ENCODE results near the gene VAMP2. TPM values are rescaled to one million over a fixed set of nuclear protein-coding genes. Genes with fewer than 3 reads are reported as not detected.

VAMP2 gene
- total and polyA plus RNA-seq, 9 of the 15 experiments (the other 6 are each of a cell fraction or from before 2014, with no cell fraction given) = 2.3 to 31.8 (median 6.0) TPM

GRCh38 chr17:8190506-8190905 lies 27.8 kb upstream of the VAMP2 start:
- in situ Hi-C loops (cut with MboI) (no loop called here), intact Hi-C loops (cut with micrococcal nuclease) (loop anchor here (1.0 kb wide), 1 partner anchor 20 kb away; the partner anchor contains the start of gene AURKB)
- peak overlapping the region; percentile 68 for H3K27ac ChIP-seq (ENCODE audit: extremely low read depth, low read depth, low read length)
- ChIA-PET CTCF (ENCODE audit: low intra/inter-chr PET ratio) (no interaction called here), POLR2A (interaction anchor here (0.6 to 3.1 kb wide), 11 partner anchors 9 to 293 kb away, joined by 3 to 30 read pairs (median 5); partner anchors contain the start of genes AURKB and CTC1)
- FAIRE-seq = no peak
- no peaks in the 10 kb centered on the region for H3K9me1 ChIP-seq (ENCODE audit: control insufficient read depth, insufficient read depth, low read length)
- H3K9ac ChIP-seq (ENCODE audit: insufficient read depth in 1 of 2, low read depth in 2 of 2, low read length in 2 of 2) = peak overlapping the region; percentile 49 to 52; a peak in 3 of 4 replicates
- no peaks in the 10 kb centered on the region for H3K27me3 ChIP-seq (ENCODE audit: control insufficient read depth in 2 of 2, insufficient read depth in 2 of 2, low read length in 2 of 2)
- H3K79me2 ChIP-seq (ENCODE audit: control insufficient read depth, insufficient read depth, low read length) = peaks cover 18% of the 10 kb centered on the region
- no peaks in the 10 kb centered on the region for H3K36me3 ChIP-seq (ENCODE audit: control insufficient read depth, insufficient read depth, low read length)
- H2AFZ ChIP-seq (ENCODE audit: low read depth, low read length) = peak overlapping the region; percentile 85
- peaks cover 31 to 39% of the 10 kb centered on the region in 2 experiments for H3K4me1 ChIP-seq (replicated peaks in 1 of 2; ENCODE audit: control insufficient read depth in 2 of 2, insufficient read depth in 2 of 2, low read length in 2 of 2)
- ATAC-seq = no peak
- peak overlapping the region; percentile 69 for H3K4me2 ChIP-seq (ENCODE audit: insufficient read depth, low read length)
- peaks cover 10% of the 10 kb centered on the region for H4K20me1 ChIP-seq (replicated peaks; ENCODE audit: control insufficient read depth, insufficient read depth, low read length)
- BruUV-seq (replicated peaks) = no TSS peak
- TF ChIP-seq FOXK1 (CRISPR knock-in tag; IDR thresholded peaks at IDR 0.05; ENCODE audit: borderline replicate concordance) = peak; percentile 42; the same call in 1 of the 2 replicates
- TF ChIP-seq ZNF592 (IDR thresholded peaks at IDR 0.05) = 0 out of 2 replicates have a peak, but pooled peaks have one; percentile 54
- TF ChIP-seq MCM3 (IDR thresholded peaks at IDR 0.05) = no peak
- TF ChIP-seq JUND (IDR thresholded peaks at IDR 0.05; ENCODE audit: borderline replicate concordance, low read depth, low read length) = 0 out of 2 replicates have a peak, but pooled peaks have one; percentile 1
- TF ChIP-seq JUND (tag; IDR thresholded peaks at IDR 0.05; ENCODE audit: borderline replicate concordance, low read depth, low read length) = no peak
- no peak for TF ChIP-seq ARHGAP35 (IDR thresholded peaks at IDR 0.05; ENCODE audit: partially characterized antibody)
- TF ChIP-seq HMBOX1 (IDR thresholded peaks at IDR 0.05) = 0 out of 2 replicates have a peak, but pooled peaks have one; percentile 37
- TF ChIP-seq UBTF (IDR thresholded peaks at IDR 0.05; ENCODE audit: borderline replicate concordance in 1 of 2, low read depth in 2 of 2, low read length in 2 of 2) = 0 out of 4 replicates have a peak, but pooled peaks of 1 of the 2 experiments have one; percentile 25
- WGBS (ENCODE audit: insufficient coverage, low coverage, missing lambda C conversion rate) = 47% methylated on average over 6 of the region's 6 CpGs
- H3K4me3 ChIP-seq = no peak overlapping the region; the same call in 1 of the 2 replicates
- DNase-seq (ENCODE audit: extremely low read depth in 1 of 4, low spot score in 3 of 4) = no peak
- no peaks in the 10 kb centered on the region for H3K9me3 ChIP-seq (replicated peaks; ENCODE audit: control insufficient read depth, insufficient read depth, low read depth, low read length)
